GF-D8 (cell line): ENCODE measurements around the gene NCOA7.
"Not testable (repeated sequence)": the region's sequence is repeated elsewhere in the genome, so short reads cannot be mapped to it uniquely, and the experiment has no call there.

Experiments
- DNase-seq: peaks from one replicate; lab custom pipeline; 2025; lab: John Stamatoyannopoulos, UW

Gene NCOA7

GRCh38 chr6:125918681-125919566 is 128.2 kb downstream of the NCOA7 start:
- peak; percentile 90 for DNase-seq

GRCh38 chr6:125919618-125920017 is 128.9 kb downstream of the NCOA7 start:
- no peak for DNase-seq

DNA sequence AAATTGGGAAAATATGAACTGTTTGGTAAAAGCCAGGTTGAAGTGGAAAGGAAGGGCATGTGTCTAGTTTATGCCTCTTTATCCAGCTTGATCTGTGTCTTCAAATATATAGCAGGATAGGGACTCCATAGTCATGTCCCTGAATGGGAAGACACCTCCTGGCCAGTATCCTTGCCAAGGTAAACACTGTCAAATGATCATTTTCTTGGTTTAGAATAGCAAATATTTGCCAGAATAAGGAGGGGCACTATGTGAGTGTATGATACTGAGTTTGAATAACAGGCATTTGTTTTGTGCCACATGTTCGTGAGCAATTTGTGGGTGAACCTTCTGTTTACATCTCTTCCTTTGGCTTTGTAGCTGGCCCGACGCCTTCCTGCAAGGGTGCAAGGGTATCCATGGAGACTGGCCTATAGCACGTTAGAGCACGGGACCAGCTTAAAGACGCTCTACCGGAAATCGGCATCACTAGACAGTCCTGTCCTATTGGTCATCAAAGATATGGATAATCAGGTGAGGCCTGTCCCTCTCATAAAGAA is 131.6 kb downstream of the NCOA7 start:
- no peak for DNase-seq

DNA sequence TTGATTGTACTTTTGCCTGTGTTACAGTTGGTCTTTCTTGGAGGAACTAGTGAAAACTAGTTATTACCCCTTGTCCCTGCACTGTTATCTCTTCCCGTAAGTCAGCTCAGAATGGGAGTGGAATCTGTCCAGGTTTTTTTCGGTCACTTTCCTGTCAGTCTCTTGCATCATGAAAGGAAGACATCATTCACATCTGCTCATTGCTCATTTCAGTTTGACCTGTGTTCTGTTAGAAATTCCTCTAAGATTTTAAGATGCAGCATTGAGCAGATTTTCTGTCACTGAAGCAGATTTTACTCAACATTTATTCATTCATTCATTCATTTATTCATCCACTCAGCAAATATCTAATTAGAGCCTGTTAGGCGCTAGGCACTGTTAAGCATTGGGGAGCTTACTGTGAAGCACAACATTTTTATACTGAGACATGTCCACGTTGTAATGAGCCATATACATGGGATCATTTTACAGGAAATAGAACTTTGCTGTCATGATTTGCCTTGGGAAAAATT is 132.7 kb downstream of the NCOA7 start:
- DNase-seq, result no peak

- DNase-seq, result no peak
Measured at GRCh38 chr6:125924169-125924568, 133.4 kb downstream of the NCOA7 start.

DNA sequence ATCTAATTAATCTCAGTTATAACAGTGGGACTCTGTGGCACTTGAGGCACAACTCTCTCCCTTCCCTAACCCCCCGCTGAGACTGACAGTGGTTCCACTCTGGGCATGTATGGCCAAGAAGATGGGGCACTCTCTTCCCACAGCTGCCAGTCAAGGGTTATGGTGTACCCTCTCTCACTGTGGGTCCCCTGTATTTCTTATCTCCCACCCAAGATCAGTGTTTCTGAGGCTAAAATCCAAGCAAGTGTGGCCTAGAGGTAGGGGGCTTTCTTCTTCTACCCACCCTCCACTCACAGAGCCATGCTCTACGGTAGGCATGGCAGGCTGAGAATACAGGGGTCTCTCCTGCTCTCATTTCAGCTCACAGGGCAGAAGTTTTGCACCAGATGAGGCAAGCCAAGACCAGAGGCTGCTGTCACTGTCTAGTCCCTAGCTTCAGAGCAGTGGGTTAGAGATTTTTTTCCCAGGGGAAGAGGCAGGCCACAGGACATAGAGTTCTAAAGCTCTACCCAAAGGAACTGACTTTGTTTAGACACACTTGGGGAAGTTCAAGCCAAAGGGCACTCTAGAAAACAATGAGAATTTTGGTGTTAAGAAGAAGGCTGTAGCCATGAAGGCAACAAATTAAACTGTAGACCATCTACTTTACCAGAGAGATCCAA is 134.1 kb downstream of the NCOA7 start:
- DNase-seq, result no peak

DNA sequence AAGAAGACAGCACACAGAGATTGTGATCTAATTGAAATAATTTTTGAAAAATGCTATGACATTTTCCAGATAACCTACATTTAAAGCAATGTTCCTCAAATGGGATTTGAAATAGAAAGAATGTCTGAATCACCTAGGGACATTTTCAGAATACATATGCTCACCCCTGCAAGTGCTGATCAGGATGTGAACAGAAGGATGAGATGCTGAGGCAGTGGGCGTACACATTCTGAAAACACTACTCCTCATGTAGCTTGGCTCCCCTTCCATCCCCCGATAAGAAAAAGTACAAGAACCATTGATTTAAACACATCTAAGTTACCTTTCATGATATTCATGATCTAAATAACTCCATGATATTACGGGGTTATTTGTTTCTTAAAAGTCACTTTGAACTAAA is 136.0 kb downstream of the NCOA7 start:
- DNase-seq, result no peak

GRCh38 chr6:125927761-125928160 is 137.0 kb downstream of the NCOA7 start:
- DNase-seq, result no peak

- DNase-seq, result no peak
Measured at GRCh38 chr6:125930765-125931418, 140.1 kb downstream of the NCOA7 start.

GRCh38 chr6:125931733-125932450 is 141.1 kb downstream of the NCOA7 start:
- DNase-seq, result no peak

GRCh38 chr6:125932451-125932795 is 141.7 kb downstream of the NCOA7 start:
- DNase-seq, result no peak

- DNase-seq, result not testable (repeated sequence)
Measured at GRCh38 chr6:125935520-125935919, 144.8 kb downstream of the NCOA7 start.

DNA sequence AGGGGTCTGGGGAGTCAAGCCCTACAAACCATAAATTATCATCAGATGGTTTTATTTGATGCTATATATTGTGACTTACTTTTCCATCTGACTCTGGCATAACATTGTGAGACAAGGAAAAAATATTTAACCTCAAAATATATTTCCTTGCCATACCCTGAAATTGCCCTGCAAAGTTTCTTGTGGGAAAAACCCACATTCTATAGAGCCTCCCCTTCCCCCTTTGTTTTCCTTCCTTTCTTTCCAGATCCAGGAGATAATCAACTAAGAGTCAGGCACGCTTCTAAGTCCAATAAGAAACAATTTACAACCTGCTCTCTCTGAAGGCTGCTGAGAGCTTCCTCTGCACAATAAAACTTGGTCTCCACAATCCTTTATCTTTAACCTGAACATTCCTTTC is 148.3 kb downstream of the NCOA7 start:
- DNase-seq, result no peak

DNA sequence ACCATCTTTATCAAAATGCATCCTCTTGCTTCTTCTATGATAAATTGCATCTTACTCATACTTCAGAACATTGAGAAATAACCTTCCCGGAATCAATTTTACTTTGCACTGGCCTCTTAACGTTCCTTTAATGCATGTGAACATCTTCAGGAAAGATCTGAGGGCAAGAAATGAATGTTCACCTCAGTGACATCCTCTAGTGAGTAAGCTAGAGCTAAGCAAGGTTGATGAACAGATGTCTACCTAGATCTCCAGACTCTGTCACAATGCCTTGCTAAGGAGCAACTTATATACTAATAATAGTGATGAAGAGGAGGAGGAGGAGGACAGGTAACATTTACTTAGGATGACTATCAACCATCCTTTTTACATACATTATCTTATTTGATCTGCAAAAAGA is 149.0 kb downstream of the NCOA7 start:
- no peak for DNase-seq

GRCh38 chr6:125940247-125941041 is 149.7 kb downstream of the NCOA7 start:
- DNase-seq, result no peak

- no peak for DNase-seq
Measured at GRCh38 chr6:125942672-125943527, 152.1 kb downstream of the NCOA7 start.

GRCh38 chr6:125943528-125944433 is 153.0 kb downstream of the NCOA7 start:
- DNase-seq, result no peak

DNA sequence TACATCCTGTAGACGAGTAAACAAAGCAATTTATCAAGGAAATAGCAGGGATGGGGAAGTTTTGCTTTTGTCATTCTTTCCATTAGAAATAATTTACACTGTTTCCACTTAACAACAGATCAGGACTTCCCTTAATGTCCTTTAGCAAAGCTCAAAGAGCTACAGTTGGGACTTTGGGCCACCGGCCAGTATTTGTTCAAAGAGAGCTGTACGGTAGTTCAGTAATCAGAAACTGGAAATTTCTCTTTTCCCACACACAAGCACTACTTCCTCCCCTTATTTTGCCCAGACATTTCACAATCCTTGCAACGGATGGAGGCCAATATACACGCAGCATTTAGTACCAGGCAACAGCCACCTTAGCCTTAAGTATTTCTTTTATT is 153.7 kb downstream of the NCOA7 start:
- DNase-seq, result peak; percentile 72

DNA sequence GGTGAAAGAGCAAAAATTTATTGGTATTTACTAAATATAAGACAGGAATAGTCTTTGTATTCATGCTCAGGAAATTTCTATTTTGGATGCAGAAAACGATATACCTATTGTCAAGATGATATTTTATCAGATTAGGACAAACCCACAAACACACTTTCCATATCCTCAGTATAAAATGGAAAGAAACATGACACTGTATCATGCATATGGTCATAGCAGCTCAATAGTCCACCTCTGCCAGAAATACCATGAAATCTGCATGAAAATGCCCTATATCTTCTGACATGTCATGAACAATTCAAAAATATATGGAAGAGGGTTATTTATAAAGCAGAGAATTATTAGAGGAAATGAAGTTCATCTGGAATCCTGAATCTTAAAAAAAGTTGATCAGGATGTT is 154.1 kb downstream of the NCOA7 start:
- DNase-seq, result no peak
